Loucy (cell line): ENCODE results near the gene EHD2.
"Not testable (repeated sequence)": the region's sequence is repeated elsewhere in the genome, so short reads cannot be mapped to it uniquely, and the experiment has no call there.

Experiments used
- H2AFZ ChIP-seq: fragments of 200-600 bp; sonication (generic); 2 replicates; pipeline ENCODE4 v1.6.0; 2016; ENCODE audit warnings: antibody characterized with exemption, mild to moderate bottlenecking, low read length, moderate library complexity
- H3F3A ChIP-seq: fragments of 200-600 bp; 2 replicates; pipeline ENCODE4 v1.6.0; 2016; ENCODE audit warnings: antibody characterized with exemption, low read depth, mild to moderate bottlenecking
- H3K27me3 ChIP-seq: fragments of 200-600 bp; sonication (generic); 2 replicates; pipeline ENCODE4 v1.6.1; 2014; ENCODE audit warnings: low read length, mild to moderate bottlenecking; ENCODE audit not compliant: insufficient read depth, poor library complexity, severe bottlenecking
- H3K36me3 ChIP-seq: fragments of 200-600 bp; sonication (generic); 2 replicates; pipeline ENCODE4 v1.6.1; 2016; ENCODE audit warnings: low read length; ENCODE audit not compliant: insufficient read depth
- H3K4me1 ChIP-seq: fragments of 200-600 bp; sonication (generic); 2 replicates; pipeline ENCODE4 v1.5.1; 2014; ENCODE audit warnings: low read length, mild to moderate bottlenecking; ENCODE audit not compliant: insufficient read depth, poor library complexity, severe bottlenecking
- H3K4me2 ChIP-seq: fragments of 200-600 bp; sonication (generic); 2 replicates; pipeline ENCODE4 v1.6.0; 2014; ENCODE audit warnings: antibody characterized with exemption, low read length, low read depth, mild to moderate bottlenecking; ENCODE audit not compliant: poor library complexity, severe bottlenecking
- H3K4me3 ChIP-seq: fragments of 200-600 bp; sonication (generic); 2 replicates; pipeline ENCODE4 v1.5.1; 2014; ENCODE audit warnings: low read length, mild to moderate bottlenecking, mixed read lengths; ENCODE audit not compliant: poor library complexity, severe bottlenecking
- H3K79me2 ChIP-seq: fragments of 200-600 bp; sonication (generic); 2 replicates; pipeline ENCODE4 v1.6.1; 2014; ENCODE audit warnings: low read length; ENCODE audit not compliant: insufficient read depth
- H3K9ac ChIP-seq: fragments of 200-600 bp; sonication (generic); 2 replicates; pipeline ENCODE4 v1.6.0; 2014; ENCODE audit warnings: mild to moderate bottlenecking, low read depth, low read length, moderate library complexity; ENCODE audit not compliant: poor library complexity, severe bottlenecking
- H3K9me2 ChIP-seq: fragments of 200-600 bp; sonication (generic); replicated peaks from 2 replicates; pipeline ENCODE4 v1.6.1; 2016; ENCODE audit warnings: low read depth, low read length, mixed read lengths
- H3K9me3 ChIP-seq: fragments of 200-600 bp; sonication (generic); 2 replicates; pipeline ENCODE4 v1.6.1; 2014; ENCODE audit warnings: mild to moderate bottlenecking, antibody characterized with exemption, low read length, low read depth; ENCODE audit not compliant: insufficient read depth
- H4K20me1 ChIP-seq: fragments of 200-600 bp; sonication (generic); 2 replicates; pipeline ENCODE4 v1.6.0; 2014; ENCODE audit warnings: antibody characterized with exemption, low read length, mild to moderate bottlenecking; ENCODE audit not compliant: insufficient read depth, poor library complexity, severe bottlenecking
- CTCF ChIP-seq: fragments of 200-600 bp; sonication (generic); conservative IDR thresholded peaks from 2 replicates; pipeline ENCODE4 v1.5.1; 2014; ENCODE audit warnings: mild to moderate bottlenecking, antibody characterized with exemption, low read length
- EZH2phosphoT487 ChIP-seq: fragments of 200-600 bp; IDR thresholded peaks from 2 replicates; pipeline ENCODE4 v1.6.1; 2018; ENCODE audit warnings: antibody characterized with exemption, mild to moderate bottlenecking, moderate library complexity, borderline replicate concordance

Gene EHD2

GRCh38 chr19:47742634-47743033, 29.4 kb downstream of the EHD2 start:
- no peak overlapping the region for H3K4me2 ChIP-seq
- H3F3A ChIP-seq, result no peaks in the 10 kb centered on the region
- peaks cover 13% of the 10 kb centered on the region for H4K20me1 ChIP-seq
- H3K4me1 ChIP-seq, result peaks cover 15% of the 10 kb centered on the region
- no peak for TF ChIP-seq CTCF
- no peaks in the 10 kb centered on the region for H3K36me3 ChIP-seq
- no peak overlapping the region for H2AFZ ChIP-seq
- no peaks in the 10 kb centered on the region for H3K27me3 ChIP-seq
- H3K9me3 ChIP-seq, result no peaks in the 10 kb centered on the region
- H3K9ac ChIP-seq, result no peak overlapping the region
- H3K9me2 ChIP-seq, result no peaks in the 10 kb centered on the region; the same call in 1 of the 2 replicates
- peaks cover 20% of the 10 kb centered on the region for H3K79me2 ChIP-seq
- no peak overlapping the region for H3K4me3 ChIP-seq

DNA sequence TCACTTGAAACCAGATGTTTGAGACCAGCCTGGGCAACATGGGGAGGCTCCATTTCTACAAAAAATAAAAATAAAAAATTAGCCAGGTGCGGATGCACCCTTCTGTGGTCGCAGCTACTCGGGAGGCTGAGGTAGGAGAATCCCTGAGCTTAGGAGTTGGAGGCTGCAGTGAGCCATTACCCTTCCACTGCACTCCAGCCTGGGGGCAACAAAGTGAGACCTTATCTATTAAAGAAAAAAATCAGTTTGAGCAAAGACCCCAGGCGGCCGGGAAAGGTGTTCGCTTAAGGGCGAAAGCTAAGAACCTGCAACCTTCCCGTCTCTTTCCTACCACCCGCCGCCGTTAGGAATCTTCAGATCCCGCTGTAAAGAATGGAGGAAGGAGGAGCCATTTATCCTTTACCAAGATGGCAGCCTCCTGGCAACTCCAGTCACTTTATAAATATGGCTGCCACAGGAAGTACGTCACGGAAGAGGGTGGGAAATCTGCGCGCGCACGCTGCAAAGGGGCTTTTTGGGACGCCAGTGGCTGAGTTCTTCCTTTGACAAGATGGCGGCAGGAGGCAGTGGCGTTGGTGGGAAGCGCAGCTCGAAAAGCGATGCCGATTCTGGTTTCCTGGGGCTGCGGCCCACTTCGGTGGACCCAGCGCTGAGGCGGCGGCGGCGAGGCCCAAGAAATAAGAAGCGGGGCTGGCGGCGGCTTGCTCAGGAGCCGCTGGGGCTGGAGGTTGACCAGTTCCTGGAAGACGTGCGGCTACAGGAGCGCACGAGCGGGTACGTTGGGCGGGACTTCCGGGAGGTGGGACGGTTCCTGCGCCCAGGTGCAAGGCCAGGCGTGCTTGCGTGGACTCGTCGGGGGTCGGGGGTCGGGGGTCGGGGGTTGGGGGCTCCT, 32.0 kb downstream of the EHD2 start, which contains the start of gene NOP53:
NOP53 (plus strand) TSS at position 537 of the 892 bp plus-strand sequence; CDS start at position 551, 14 bp downstream.
- Histone ChIP-seq H3K36me3 (peaks cover 5% of the 10 kb centered on the region; the same call in 1 of the 2 replicates), H3K27me3 (no peaks in the 10 kb centered on the region), H3F3A (peaks cover 6% of the 10 kb centered on the region; the same call in 1 of the 2 replicates), H4K20me1 (peaks cover 18% of the 10 kb centered on the region), H3K9ac (peak within 1 kb of the TSS; percentile 76), H3K4me3 (peak within 1 kb of the TSS; percentile 95), H3K9me3 (no peaks in the 10 kb centered on the region), H3K4me1 (peaks cover 39% of the 10 kb centered on the region), H3K79me2 (peaks cover 46% of the 10 kb centered on the region), H2AFZ (peak within 1 kb of the TSS; percentile 88), H3K9me2 (no peaks in the 10 kb centered on the region; the same call in 1 of the 2 replicates), H3K4me2 (peak within 1 kb of the TSS; percentile 77)
- TF ChIP-seq EZH2phosphoT487 (no peak), CTCF (no peak)

DNA sequence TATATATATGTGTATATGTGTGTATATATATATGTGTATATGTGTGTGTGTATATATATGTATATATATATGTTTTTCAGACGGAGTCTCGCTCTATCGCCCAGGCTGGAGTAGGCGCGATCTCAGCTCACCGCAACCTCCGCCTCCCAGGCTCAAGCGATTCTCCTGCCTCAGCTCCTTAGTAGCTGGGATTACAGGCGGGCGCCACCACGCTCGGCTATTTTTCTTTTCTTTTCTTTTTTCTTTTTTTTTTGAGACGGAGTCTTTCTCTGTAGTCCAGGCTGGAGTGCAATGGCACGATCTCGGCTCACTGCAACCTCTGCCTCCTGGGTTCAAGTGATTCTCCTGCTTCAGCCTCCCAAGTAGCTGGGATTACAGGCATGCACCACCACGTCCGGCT, 32.9 kb downstream of the EHD2 start:
- H3K4me1 ChIP-seq, result peaks cover 47% of the 10 kb centered on the region
- H3K27me3 ChIP-seq, H2AFZ ChIP-seq, H3K9me2 ChIP-seq, H3F3A ChIP-seq, H3K9me3 ChIP-seq: not testable (repeated sequence)
- peak overlapping the region; percentile 95 for H3K4me3 ChIP-seq
- peaks cover 14% of the 10 kb centered on the region; the same call in 1 of the 2 replicates for H3K36me3 ChIP-seq
- peak overlapping the region; percentile 76 for H3K9ac ChIP-seq
- H3K79me2 ChIP-seq, result peaks cover 54% of the 10 kb centered on the region
- peaks cover 19% of the 10 kb centered on the region for H4K20me1 ChIP-seq
- H3K4me2 ChIP-seq, result peak overlapping the region; percentile 77
